Measurements from ENCODE around the gene MSH5. TPM values are rescaled to one million over a fixed set of nuclear protein-coding genes. Genes with fewer than 3 reads are reported as not detected.

Gene MSH5
- total and polyA plus RNA-seq, 9 of the 15 experiments (the other 6 are each of a cell fraction or from before 2014, with no cell fraction given): 12.5 to 104 (median 46.6) TPM

DNA sequence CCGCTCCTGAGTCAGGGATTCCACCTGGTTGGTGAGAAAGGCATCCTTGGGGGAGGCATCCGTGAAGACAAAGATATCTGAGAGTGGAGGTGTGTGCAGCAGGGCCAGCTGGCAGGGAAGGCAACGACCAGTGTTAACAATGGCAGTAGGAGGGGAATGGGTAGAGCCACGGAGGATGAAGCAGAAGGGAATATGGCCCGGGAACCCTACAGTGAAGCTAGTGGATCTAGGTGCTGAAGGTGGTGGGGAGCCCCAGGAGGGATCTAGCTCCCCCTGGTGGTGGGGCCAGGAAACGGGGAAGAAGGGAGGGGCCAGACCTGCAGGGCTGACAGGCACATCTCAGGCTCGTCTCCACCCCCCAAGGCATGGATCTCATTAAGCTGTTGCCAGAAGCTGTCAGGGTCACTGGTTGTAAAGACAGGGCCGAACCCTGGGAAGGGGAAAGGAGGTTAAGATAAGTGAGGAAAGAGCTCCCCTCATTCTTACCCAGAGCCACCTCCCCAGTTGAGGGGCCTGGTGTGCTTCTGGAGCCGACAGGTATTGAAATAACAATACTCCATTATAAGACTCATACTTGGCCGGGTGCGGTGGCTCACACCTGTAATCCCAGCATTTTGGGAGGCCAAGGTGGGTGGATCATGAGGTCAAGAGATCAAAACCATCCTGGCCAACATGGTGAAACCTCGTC lies 30.0 kb downstream of the MSH5 start (continued):
- TF ChIP-seq, protein P1, sequence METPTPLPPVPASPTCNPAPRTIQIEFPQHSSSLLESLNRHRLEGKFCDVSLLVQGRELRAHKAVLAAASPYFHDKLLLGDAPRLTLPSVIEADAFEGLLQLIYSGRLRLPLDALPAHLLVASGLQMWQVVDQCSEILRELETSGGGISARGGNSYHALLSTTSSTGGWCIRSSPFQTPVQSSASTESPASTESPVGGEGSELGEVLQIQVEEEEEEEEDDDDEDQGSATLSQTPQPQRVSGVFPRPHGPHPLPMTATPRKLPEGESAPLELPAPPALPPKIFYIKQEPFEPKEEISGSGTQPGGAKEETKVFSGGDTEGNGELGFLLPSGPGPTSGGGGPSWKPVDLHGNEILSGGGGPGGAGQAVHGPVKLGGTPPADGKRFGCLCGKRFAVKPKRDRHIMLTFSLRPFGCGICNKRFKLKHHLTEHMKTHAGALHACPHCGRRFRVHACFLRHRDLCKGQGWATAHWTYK (CRISPR knock-in tag; IDR thresholded peaks at IDR 0.05): peak; percentile 65; the same call in 1 of the 2 replicates
- TF ChIP-seq TCF7 (IDR thresholded peaks at IDR 0.05; ENCODE audit: borderline replicate concordance) (0 out of 2 replicates have a peak, but pooled peaks have one; percentile 33), MEIS2 (IDR thresholded peaks at IDR 0.05; ENCODE audit: partially characterized antibody) (peak; percentile 86), NEUROD1 (IDR thresholded peaks at IDR 0.05; ENCODE audit: borderline replicate concordance, low read depth, low read length, partially characterized antibody) (peak; percentile 73), SOX6 (IDR thresholded peaks at IDR 0.05) (peak; percentile 78; the same call in 1 of the 2 replicates), ELF2 (CRISPR knock-in tag; IDR thresholded peaks at IDR 0.05) (0 out of 2 replicates have a peak, but pooled peaks have one; percentile 35), RREB1 (CRISPR knock-in tag; IDR thresholded peaks at IDR 0.05) (peak; percentile 63; the same call in 1 of the 2 replicates), ARID1B (IDR thresholded peaks at IDR 0.05) (peak; percentile 60), NFIC (IDR thresholded peaks at IDR 0.05) (peak; percentile 53; the same call in 1 of the 2 replicates), KLF1 (tag; IDR thresholded peaks at IDR 0.05) (peak; percentile 76; the same call in 1 of the 2 replicates), HCFC1 (IDR thresholded peaks at IDR 0.05; ENCODE audit: low read depth, low read length) (peak; percentile 33; the same call in 1 of the 2 replicates), PTRF (tag; IDR thresholded peaks at IDR 0.05) (no peak), CCNT2 (IDR thresholded peaks at IDR 0.05; ENCODE audit: borderline replicate concordance, extremely low read depth, insufficient read length, low read depth, low read length) (peak; percentile 22), SPI1 (IDR thresholded peaks at IDR 0.05; ENCODE audit: borderline replicate concordance, low read depth, low read length) (peak; percentile 42; the same call in 1 of the 2 replicates), ESRRA (IDR thresholded peaks at IDR 0.05; ENCODE audit: borderline replicate concordance, low read depth) (peak; percentile 63; the same call in 1 of the 2 replicates)
- TF ChIP-seq, protein P2, sequence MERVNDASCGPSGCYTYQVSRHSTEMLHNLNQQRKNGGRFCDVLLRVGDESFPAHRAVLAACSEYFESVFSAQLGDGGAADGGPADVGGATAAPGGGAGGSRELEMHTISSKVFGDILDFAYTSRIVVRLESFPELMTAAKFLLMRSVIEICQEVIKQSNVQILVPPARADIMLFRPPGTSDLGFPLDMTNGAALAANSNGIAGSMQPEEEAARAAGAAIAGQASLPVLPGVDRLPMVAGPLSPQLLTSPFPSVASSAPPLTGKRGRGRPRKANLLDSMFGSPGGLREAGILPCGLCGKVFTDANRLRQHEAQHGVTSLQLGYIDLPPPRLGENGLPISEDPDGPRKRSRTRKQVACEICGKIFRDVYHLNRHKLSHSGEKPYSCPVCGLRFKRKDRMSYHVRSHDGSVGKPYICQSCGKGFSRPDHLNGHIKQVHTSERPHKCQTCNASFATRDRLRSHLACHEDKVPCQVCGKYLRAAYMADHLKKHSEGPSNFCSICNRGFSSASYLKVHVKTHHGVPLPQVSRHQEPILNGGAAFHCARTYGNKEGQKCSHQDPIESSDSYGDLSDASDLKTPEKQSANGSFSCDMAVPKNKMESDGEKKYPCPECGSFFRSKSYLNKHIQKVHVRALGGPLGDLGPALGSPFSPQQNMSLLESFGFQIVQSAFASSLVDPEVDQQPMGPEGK (CRISPR knock-in tag; IDR thresholded peaks at IDR 0.05; ENCODE audit: borderline replicate concordance): no peak
- TF ChIP-seq, protein P3, sequence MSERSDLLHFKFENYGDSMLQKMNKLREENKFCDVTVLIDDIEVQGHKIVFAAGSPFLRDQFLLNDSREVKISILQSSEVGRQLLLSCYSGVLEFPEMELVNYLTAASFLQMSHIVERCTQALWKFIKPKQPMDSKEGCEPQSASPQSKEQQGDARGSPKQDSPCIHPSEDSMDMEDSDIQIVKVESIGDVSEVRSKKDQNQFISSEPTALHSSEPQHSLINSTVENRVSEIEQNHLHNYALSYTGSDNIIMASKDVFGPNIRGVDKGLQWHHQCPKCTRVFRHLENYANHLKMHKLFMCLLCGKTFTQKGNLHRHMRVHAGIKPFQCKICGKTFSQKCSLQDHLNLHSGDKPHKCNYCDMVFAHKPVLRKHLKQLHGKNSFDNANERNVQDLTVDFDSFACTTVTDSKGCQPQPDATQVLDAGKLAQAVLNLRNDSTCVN (CRISPR knock-in tag; IDR thresholded peaks at IDR 0.05): peak; percentile 78
